HG03196 (cell line): Measurements from ENCODE around the gene DCAF17.

Experiments
- ATAC-seq: cut with Tn5 transposase; IDR thresholded peaks from one replicate; pipeline ENCODE4 v1.9.1; 2021; ENCODE audit not compliant: unreplicated experiment

DCAF17 gene, protein sequence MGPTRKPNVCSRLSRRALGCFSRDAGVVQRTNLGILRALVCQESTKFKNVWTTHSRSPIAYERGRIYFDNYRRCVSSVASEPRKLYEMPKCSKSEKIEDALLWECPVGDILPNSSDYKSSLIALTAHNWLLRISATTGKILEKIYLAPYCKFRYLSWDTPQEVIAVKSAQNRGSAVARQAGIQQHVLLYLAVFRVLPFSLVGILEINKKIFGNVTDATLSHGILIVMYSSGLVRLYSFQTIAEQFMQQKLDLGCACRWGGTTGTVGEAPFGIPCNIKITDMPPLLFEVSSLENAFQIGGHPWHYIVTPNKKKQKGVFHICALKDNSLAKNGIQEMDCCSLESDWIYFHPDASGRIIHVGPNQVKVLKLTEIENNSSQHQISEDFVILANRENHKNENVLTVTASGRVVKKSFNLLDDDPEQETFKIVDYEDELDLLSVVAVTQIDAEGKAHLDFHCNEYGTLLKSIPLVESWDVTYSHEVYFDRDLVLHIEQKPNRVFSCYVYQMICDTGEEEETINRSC

DNA sequence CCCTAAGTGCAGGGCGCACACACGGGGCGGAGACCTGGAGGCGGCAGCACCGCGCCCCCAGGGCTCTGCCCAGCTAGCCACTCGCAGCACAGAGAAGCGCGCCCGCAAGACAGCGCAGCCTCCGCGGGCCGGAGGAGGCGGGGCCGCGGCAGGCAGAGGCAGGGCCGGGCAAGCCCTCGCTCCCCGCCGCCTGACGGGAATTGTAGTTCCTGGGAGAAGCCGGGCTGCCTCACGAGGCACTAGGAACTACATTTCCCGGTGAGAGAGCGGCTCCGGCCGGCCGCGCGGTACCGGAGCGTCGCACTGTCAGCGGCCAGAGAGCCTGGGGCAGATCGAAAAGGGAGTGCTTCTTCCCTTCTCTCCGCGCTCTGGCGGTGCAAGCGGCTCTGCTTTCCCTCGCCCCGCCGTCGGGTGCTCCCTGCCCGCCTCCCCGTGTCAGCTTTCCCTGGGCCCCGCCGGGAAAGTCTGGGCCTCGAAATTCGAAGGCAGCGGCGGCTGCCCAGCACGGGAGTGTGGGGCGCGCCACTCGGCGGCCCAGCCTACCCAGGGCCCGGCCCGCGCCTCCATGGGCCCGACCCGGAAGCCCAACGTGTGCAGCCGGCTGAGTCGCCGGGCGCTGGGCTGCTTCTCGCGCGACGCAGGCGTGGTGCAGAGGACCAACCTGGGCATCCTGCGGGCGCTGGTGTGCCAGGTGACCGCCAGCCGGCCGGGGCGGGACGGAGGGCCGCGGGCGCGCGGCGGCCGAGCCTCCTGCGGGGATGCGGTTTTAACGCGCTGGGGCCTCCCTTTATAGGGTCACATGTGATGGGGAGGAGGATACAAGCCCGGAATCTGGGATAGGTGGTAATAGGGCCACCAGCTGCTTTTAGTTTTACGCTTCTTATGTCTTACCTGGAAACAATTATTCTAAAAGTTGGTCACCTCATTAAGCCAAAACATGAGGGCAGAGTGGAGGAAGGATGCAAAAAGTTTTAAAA is at the start of gene DCAF17:
TSS of gene DCAF17 (plus strand) at position 214 of the 977 bp plus-strand sequence. CDS start at position 566, 352 bp downstream.
- ATAC-seq, result peak; percentile 94

DNA sequence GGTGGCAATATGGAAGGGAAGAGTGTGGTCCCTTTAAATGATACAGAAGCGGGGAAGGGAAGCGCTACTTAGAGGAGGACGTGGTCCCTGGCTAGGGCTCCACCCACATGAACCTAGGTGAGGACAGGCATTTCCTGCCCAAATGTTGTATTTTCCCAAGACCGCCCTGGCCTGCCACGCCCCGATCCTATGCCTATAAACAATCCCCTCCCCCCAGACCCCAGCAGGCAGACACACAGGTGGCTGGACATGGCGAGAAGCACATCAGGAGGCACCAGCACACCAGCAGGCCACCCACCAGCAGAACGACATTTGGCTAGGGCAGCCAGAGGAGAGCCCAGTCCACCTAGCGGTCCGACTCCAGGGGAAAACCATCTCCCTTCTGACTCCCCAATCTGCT is 47.4 kb upstream of the DCAF17 start:
- ATAC-seq, result no peak

DNA sequence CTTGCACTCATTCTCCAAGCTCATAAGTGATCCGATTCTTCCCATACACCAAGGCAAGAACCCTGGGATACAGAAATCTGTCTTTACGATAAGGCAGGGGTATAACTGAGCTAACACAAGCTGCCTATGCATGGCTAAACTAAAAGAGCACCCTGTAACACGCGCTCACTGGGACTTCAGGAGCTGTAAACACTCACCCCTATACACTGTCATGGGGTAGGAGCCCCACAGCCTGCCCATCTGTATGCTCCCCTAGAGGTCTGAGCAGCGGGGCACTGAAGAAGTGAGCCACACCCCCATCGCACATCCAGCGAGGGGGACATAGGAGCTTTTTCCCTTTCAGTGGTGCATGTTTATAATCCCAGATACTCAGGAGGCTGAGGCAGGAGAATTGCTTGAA is 47.0 kb upstream of the DCAF17 start:
- ATAC-seq, result no peak

DNA sequence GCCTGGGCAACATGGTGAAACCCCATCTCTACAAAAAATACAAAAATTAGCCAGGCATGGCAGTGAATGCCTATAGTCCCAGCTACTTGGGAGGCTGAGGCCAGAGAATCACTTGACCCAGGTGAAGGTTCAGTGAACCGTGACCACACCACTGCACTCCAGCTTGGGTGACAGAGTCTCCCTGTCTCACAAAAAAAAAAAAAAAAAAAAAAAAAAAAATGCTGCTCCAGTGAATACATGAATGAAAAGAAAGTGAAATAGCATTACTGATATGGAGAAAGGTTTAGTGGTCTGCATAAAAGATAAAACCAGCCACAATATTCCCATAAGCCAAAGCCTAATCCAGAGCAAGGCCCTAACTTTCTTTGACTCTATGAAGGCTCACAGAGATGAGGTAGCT is 44.7 kb upstream of the DCAF17 start:
- ATAC-seq, result no peak

DNA sequence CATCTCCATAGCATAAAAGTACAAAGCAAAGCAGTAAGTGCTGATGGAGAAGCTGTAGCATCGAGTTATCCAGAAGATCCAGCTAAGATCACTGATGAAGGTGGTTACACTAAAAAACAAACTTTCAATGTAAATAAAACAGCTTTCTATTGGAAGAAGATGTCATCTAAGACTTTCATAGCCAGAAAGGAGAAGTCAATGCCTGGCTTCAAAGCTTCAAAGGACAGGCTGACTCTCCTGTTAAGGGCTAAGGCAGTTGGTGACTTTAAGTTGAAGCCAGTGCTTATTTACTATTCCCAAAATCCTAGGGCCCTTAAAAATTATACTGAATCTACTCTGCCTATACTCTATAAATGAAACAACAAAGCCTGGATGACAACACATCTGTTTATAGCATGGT is 44.2 kb upstream of the DCAF17 start:
- no peak for ATAC-seq

DNA sequence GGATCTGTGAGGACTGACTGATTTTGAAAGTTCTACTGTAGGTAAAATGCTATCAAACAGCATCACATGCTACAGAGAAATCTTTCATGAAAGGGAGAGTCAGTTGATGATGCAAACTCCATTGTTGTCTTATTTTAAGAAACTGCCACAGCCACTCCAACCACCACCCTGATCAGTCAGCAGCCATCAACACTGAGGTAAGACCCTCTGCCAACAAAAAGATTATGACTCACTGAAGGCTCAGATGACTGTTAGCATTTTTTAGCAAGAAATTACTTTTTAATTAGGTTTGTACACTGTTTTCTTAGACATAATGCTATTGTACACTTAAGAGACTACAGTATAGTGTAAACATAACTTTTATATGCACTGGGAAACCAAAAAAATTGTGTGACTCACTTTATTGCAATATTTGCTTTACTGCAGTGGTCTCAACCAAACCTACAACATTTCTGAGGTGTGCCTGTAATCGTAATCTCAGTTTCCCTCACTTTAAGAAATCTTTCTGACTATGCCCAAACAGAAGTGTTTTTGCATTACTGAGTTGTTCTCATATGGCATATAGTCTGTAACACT is 43.0 kb upstream of the DCAF17 start:
- ATAC-seq, result no peak

DNA sequence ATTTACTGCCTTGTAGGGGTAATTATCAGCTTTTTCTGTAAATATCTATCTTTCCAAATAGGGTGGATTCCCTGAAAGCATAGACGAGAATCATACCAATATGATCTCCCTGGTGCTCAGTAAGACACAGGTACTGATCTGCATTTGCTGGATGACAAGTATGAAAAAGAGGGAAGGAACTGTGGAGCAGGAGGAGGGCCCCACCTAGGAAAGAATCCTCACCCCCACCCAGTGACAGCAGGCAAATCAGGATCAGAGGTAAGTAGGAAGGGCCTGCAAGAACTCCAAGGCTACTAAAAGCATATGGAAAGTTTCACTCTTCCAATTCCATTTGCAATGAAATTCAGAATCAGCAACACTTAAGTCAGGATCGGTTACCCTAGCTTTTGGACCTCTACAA is 42.5 kb upstream of the DCAF17 start:
- ATAC-seq, result no peak

DNA sequence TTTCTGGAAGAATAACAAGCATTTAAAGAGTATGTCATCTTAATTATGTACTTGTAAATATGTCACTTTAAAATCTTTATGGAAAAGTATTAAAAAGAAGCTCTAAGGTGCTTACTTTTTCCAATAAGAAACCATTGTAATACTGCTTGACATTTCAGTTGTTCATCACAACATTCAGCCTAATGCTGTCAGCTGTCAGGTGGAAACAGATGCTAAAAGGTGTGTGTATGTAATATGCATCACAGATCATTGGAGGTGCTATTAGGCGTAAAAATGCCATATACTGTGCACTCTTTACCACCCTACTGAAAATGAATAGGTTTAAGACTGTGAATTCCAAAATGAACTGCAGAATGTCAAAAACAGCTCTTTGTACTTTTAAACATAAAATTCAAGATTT is 40.5 kb upstream of the DCAF17 start:
- ATAC-seq, result no peak

DNA sequence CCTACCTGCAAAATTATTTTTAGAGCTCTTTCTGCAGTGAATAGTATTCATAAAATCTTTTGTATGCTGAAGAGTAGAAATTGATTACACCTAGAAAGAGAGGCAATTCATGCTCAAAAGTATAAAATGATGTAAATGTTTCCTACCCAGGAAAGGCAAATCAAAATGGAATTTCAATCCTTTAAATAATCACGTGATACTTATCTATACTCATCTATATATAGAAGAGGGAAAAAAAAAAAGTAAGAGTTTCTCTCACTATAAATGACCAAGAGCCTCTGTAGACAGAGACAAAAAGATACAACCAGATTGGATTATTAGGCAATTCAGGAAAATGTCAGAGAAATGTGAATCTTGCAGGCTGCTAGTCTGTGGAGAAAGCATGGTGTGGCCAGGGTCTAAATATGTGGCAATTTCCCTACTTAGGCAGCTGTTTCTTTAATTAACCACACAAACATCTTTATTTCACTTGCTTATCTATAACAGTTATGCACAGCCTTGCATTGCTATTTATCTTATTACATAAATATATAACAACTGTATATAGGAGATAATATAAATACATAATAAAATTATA is 39.8 kb upstream of the DCAF17 start:
- no peak for ATAC-seq

DNA sequence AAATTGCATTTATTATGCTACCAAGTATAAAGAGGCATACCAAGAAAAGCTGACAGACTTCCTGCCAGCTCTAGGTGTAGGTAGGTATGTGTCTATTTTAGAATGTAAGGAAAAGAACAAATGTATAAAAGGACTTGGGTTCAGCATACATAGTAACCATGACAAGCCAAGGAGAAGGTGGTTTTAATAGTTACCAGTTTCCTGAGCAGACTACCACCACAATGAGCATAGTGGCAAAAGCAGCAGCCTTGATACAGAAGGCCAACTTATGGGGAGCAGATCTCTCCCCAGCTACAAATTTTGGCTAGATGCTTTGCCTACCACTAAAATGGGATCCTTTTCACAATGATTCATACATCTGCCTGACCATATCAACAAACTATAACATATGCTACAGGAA is 34.7 kb upstream of the DCAF17 start:
- no peak for ATAC-seq

DNA sequence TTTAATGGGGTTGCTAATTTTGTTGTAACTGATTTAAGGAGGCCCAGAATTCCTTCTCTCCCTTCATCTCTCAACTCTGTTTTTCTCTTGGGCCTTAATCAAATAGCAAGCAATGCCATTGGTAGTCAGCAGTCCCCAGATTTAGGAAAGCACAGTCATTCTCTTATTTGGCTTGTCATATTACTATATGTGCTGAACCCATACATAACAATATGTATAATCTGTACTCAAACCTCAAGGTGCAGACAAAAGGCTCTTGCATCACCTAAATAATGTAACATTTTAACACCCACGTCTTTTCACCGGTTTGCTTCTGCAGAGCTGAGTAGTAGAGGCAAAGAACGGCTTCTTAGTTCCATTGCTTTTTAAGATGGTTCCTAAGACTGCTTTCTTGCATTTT is 33.6 kb upstream of the DCAF17 start:
- ATAC-seq, result no peak

DNA sequence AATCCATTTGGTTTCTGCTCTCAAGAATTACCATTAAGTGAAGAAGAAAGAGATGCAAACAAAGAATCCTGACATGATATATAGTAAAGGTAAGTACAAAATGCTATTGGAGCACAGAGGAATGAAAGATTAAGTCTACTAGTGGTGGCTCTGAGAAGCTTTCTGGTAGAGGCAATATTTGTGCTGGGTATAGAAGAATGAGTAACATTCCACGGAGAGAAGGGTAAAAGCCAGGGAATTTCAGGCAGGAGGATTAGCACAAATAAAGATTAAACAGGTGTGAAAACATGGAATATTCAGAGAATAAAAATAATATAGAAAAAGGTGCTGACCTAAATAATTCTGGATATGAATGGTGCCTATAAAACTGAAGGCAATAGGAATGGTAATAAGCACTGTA is 32.1 kb upstream of the DCAF17 start:
- no peak for ATAC-seq

DNA sequence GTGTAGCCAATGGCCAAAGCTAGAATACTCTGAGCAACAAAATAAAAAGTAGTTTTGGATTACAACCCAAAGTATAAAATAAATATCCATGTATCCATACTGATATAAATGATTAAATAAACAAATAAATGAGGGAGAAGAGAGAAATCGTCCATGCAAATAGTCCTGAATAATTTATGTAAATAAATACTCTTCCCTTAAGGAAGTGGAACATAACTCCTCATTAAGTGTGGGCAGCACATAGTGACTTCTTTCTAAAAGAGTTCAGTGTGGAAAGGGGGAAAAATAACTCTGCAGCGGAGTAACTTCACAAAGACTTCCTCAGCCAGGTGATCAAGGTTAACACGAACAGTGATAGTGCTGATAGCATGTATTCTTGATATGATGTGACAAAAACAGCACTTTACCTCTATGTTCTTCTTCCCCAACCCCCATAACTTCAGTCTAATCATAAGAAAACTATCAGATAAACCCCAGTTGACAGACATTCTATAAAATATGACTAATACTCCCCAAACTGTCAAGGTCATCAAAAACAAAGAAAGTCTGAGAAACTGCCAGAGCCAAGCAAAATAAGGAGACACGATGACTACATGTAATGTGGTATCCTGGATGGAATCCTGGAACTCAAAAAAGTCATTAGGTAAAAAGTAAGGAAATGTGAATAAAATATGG is 31.0 kb upstream of the DCAF17 start:
- no peak for ATAC-seq

DNA sequence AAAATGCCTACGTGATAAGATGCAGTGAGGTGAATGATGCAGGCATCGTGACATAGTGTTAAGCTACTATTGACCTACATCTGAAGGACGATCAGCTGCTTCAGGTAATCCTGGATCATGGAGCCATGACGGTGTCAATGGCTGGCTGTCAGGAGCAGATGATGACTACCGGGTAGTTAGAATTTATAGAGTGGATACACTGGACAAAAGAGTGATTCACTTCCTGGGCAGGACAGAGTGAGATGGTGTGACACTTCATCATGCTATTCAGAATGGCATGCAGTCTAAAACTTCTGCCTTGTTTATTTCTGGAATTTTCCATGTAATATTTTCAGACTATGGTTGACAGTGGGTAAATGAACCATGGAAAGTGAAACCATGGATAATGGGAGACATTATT is 29.8 kb upstream of the DCAF17 start:
- no peak for ATAC-seq

DNA sequence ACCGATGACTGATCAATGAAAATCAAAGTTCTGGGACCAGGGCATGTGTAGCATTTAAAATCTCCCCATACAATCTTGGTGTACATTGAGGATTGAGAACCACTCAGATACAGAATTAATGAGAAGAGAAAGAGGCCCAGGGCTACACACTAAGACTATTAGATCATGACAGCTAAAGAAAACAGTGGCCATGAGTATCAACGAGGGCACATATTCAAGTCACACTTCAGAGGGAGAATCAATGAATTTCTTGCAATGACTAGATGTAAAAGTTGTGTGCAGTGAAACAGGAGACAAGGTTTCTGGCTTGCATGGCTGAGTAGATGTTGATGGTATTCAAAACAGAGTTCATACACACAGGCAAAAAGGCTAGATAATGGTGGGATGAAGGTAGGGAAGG is 29.3 kb upstream of the DCAF17 start:
- ATAC-seq, result no peak

DNA sequence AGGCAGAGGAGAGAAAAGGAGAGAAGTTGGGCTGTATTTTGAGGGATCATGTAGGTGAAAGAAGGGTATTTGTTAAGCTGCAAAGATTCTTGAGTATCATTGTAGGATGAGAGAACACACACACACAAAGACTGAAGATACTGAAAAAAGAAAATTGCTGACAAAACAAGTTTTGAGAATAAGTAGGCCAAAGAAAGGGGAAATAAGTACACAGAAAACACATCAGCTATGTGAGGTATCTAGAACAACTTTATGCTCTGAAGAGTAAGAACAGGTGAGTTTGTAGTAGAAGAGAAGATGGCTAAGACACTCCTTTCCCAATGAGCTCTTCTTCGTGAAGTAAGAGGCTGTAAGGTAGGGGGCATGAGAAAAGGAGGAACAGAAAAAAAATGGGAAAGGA is 28.5 kb upstream of the DCAF17 start:
- no peak for ATAC-seq

DNA sequence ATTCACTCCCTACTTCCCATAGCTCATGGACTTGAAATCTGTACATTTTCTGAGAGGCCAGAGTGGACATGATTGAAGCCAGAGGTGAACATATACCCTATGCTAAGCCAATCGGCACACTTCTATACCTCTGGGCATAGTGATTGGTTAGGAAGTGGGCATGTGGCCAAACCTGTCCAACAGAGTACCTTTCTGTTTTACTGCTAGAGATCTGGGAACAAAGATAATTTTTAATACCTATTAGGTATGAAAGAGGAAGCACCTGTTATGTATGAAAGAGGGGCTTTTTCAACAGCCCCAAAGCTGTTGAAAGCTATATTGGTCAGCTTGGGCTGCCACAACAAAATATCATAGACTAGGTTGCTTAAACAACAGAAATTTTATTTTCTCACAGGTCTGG is 28.0 kb upstream of the DCAF17 start:
- peak; percentile 51 for ATAC-seq

DNA sequence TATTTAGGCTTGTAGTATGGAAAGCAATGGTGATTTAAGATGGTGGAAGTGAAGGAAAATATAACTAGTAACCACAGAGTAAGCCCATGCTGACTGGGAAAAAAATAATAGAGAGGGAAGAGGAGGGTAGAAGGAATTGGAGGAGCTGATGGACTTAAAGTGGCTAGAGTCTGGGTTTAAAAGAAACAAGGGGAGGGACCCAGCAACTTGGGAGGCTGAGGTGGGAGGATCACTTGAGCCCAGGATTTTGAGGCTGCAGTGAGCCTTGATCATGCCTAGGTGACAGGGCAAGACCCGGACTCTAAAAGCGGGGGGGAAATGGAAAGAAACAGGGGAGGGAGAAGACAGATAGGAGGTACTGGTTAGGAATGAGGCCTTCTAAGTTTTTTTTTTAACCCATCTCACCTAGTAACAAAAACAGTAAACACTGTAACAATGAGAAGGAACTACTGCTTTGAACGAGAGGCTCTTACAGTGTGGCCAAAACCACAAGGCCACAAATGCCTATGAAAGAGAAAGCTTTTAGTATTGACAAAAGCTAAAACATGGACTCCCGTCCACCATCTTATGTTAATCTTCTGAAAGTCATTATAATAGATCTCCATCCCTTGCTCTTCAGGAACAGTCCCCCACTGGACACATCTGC is 26.9 kb upstream of the DCAF17 start:
- ATAC-seq, result peak; percentile 51

DNA sequence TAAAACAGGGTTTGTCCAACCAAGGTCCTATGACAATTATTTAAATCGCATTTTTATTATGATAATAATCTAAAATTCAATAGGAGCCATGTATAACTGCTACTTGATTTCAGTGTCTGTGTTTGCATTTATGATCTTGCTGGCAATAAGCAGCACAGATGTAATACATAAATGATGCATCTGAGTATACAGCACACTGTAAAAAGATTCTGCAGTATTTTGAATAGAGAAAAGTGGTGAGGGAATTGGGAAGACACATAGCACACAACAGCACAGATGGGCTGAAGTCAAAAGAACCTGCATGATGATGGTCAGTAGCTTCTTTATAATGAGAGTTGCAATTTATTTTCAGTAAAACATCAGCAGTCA is 26.4 kb upstream of the DCAF17 start:
- no peak for ATAC-seq

DNA sequence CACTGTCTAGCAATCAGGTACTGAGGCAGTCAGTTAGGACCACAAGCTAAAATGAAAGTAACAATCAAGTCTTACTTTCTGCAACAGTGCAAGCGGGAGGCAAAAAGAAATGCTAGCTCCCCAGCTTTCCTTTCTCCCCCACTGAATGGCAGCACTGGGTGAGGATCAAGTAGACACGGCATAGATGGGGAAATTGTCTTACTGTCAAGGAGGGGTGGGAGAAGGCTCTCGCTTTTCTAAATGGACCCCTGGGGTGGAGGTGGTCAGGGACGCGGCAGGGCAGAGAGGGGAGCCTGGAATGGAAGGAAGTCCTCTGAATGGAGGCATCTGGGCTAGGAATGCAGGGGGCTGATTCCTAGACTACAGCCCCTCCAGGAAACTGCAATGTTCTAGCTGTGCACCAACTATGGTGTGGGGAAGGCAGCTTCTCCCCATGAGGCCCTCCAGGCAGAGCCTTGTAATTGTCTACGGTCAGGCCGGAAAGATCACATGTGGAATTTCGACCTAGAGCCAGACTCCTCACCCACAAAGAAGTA is 24.5 kb upstream of the DCAF17 start:
- ATAC-seq, result no peak
